HCT116 (cell line): ENCODE data around the gene GOLIM4. TPM values are rescaled to one million over a fixed set of nuclear protein-coding genes. Genes with fewer than 3 reads are reported as not detected.

Experiments used
- ATAC-seq: fragments of 200-7000 bp; cut with Tn5 transposase; 2 replicates; pipeline ENCODE4 v1.9.1; 2020; ENCODE audit warnings: mild to moderate bottlenecking, moderate library complexity
- BruUV-seq: library from RNA; stranded (reverse); fragments of 400-500 nt; replicated peaks from 2 replicates; lab custom pipeline; 2021; lab: Mats Ljungman, UMichigan
- CTCF ChIA-PET: fragments of 300-600 bp; sonication (Branson Sonifier 250); formaldehyde crosslinking; loops from one replicate; lab custom pipeline; 2021; ENCODE audit warnings: antibody characterized with exemption; lab: Charles Lee
- POLR2A ChIA-PET: fragments of 300-600, 350-600 bp; sonication (Branson Sonifier 250); formaldehyde crosslinking; loops from one replicate; lab custom pipeline; 2021; ENCODE audit warnings: antibody characterized with exemption; lab: Charles Lee
- RAD21 ChIA-PET, 2 experiments: fragments of 300-600 bp; sonication (Branson Sonifier 250); formaldehyde crosslinking; loops; one replicate each; lab custom pipeline; 2023; ENCODE audit warnings: low total read pairs in 2 of 2; ENCODE audit not compliant: uncharacterized antibody in 2 of 2, unreplicated experiment in 2 of 2, low non-redundant PET in 1 of 2; lab: Charles Lee
- DNase-seq: peaks from one replicate; pipeline ENCODE4 v3.0.0-alpha.2; 2010; ENCODE audit warnings: low read depth, low spot score
- H2AFZ ChIP-seq: fragments of 200-600 bp; shearing (Covaris generic), sonication (generic); 2 replicates; pipeline ENCODE4 v1.6.1; 2017; ENCODE audit warnings: low read depth, mixed run types, mixed read lengths, antibody characterized with exemption, low read length; ENCODE audit not compliant: poor library complexity, severe bottlenecking
- H3K27ac ChIP-seq: 2 replicates; pipeline ENCODE4 v1.5.1; 2012; ENCODE audit warnings: low read depth, low read length
- H3K27me3 ChIP-seq: fragments of 200-600 bp; sonication (generic); 2 replicates; pipeline ENCODE4 v1.6.1; 2016; ENCODE audit warnings: mixed run types, low read length, mixed read lengths; ENCODE audit not compliant: insufficient read depth
- H3K36me3 ChIP-seq, 2 experiments: fragments of 200-500 bp in 1 of 2; fragments of 200-600 bp in 1 of 2; sonication (Bioruptor generic) in 1 of 2; sonication (generic) in 1 of 2; 2 replicates each; pipeline versions ENCODE4 v1.5.1 to v1.6.1; 2014 to 2016; ENCODE audit warnings: low read length in 2 of 2, inconsistent platforms in 1 of 2, mixed read lengths in 1 of 2, mixed run types in 1 of 2; ENCODE audit not compliant: insufficient read depth in 2 of 2, control insufficient read depth in 1 of 2
- H3K4me1 ChIP-seq, 2 experiments: fragments of 200-600 bp in 1 of 2; sonication (generic) in 1 of 2; 2 replicates each; pipeline versions ENCODE4 v1.5.1 to v1.6.1; 2012 to 2017; ENCODE audit warnings: low read length in 2 of 2, inconsistent platforms in 1 of 2, mild to moderate bottlenecking in 1 of 2, mixed read lengths in 1 of 2, mixed run types in 1 of 2, moderate library complexity in 1 of 2; ENCODE audit not compliant: insufficient read depth in 2 of 2, control insufficient read depth in 1 of 2
- H3K4me2 ChIP-seq: fragments of 200-600 bp; sonication (generic); 2 replicates; pipeline ENCODE4 v1.6.1; 2017; ENCODE audit warnings: mixed run types, low read length, mixed read lengths
- H3K4me3 ChIP-seq, 2 experiments: fragments of 200-600 bp in 1 of 2; sonication (generic) in 1 of 2; replicated peaks in 1 of 2; 2 replicates each; pipeline ENCODE4 v1.5.1; 2011 to 2016; ENCODE audit warnings: low read length in 2 of 2, control low read depth in 1 of 2, low read depth in 1 of 2, mild to moderate bottlenecking in 1 of 2, mixed read lengths in 1 of 2, mixed run types in 1 of 2
- H3K79me2 ChIP-seq: fragments of 200-600 bp; sonication (generic); 2 replicates; pipeline ENCODE4 v1.6.1; 2017; ENCODE audit warnings: mild to moderate bottlenecking, mixed run types, low read length, moderate library complexity, mixed read lengths; ENCODE audit not compliant: insufficient read depth
- H3K9ac ChIP-seq: fragments of 200-600 bp; sonication (generic); 2 replicates; pipeline ENCODE4 v1.6.1; 2016; ENCODE audit warnings: low read length, mixed read lengths
- H3K9me2 ChIP-seq: fragments of 200-600 bp; sonication (generic), shearing (Covaris generic); 2 replicates; pipeline ENCODE4 v1.6.1; 2017; ENCODE audit warnings: mixed run types, mild to moderate bottlenecking, moderate library complexity; ENCODE audit not compliant: insufficient read depth
- H3K9me3 ChIP-seq, 2 experiments: fragments of 200-500 bp in 1 of 2; fragments of 200-600 bp in 1 of 2; sonication (Bioruptor generic) in 1 of 2; sonication (generic) in 1 of 2; 2 replicates each; pipeline ENCODE4 v1.6.1; 2014 to 2017; ENCODE audit warnings: low read length in 2 of 2, mixed read lengths in 2 of 2, inconsistent platforms in 1 of 2, low read depth in 1 of 2, mild to moderate bottlenecking in 1 of 2, mixed run types in 1 of 2, moderate library complexity in 1 of 2; ENCODE audit not compliant: control insufficient read depth in 1 of 2, insufficient read depth in 1 of 2
- H4K20me1 ChIP-seq: fragments of 200-600 bp; sonication (generic), shearing (Covaris generic); 2 replicates; pipeline ENCODE4 v1.6.1; 2017; ENCODE audit warnings: mixed run types, mild to moderate bottlenecking, moderate library complexity; ENCODE audit not compliant: insufficient read depth
- CTCF ChIP-seq, 3 experiments: fragments of 200-600 bp in 1 of 3; sonication (generic) in 1 of 3; IDR thresholded peaks in 2 of 3; conservative IDR thresholded peaks in 1 of 3; 2 replicates each; pipeline ENCODE4 v1.5.1; 2012 to 2017; ENCODE audit warnings: low read depth in 2 of 3, low read length in 2 of 3, antibody characterized with exemption in 1 of 3, borderline replicate concordance in 1 of 3, control low read depth in 1 of 3, mild to moderate bottlenecking in 1 of 3, mixed read lengths in 1 of 3, mixed run types in 1 of 3, moderate library complexity in 1 of 3; ENCODE audit not compliant: insufficient read depth in 1 of 3
- RAD21 ChIP-seq: IDR thresholded peaks from 2 replicates; pipeline ENCODE4 v1.6.1; 2012; ENCODE audit warnings: low read depth, mild to moderate bottlenecking
- SIN3A ChIP-seq: IDR thresholded peaks from 2 replicates; pipeline ENCODE4 v1.6.1; 2012; ENCODE audit warnings: low read depth
- ZBTB33 ChIP-seq: IDR thresholded peaks from 2 replicates; pipeline ENCODE4 v1.6.1; 2011; ENCODE audit warnings: mild to moderate bottlenecking, low read length, moderate library complexity; ENCODE audit not compliant: insufficient replicate concordance; ENCODE audit errors: extremely low read depth
- ZNF274 ChIP-seq: fragments of 200-500 bp; sonication (Bioruptor generic); IDR thresholded peaks from 2 replicates; pipeline ENCODE4 v1.6.1; 2014; ENCODE audit warnings: mild to moderate bottlenecking, low read depth, low read length, inconsistent platforms
- intact Hi-C: fragments of 100-400 bp; cut with micrococcal nuclease; formaldehyde crosslinking; loops from 2 replicates; pipeline ENCODE4 v1.10.0; 2022
- total RNA-seq: library from RNA; stranded (reverse); gene quantifications from one replicate; pipeline ENCODE4 v1.2.1, GENCODE V29; 2021; ENCODE audit not compliant: unreplicated experiment

Gene GOLIM4
- total RNA-seq, 1 experiment from 2014 or later = 10.6 TPM

GRCh38 chr3:168061332-168061996, 34.3 kb downstream of the GOLIM4 start:
- ChIA-PET CTCF (no interaction called here), POLR2A (no interaction called here), RAD21 (no interaction called here)
- no peaks in the 10 kb centered on the region for H3K27me3 ChIP-seq
- H3K4me2 ChIP-seq = no peak overlapping the region
- no peaks in the 10 kb centered on the region; the same call in 1 of the 2 replicates for H4K20me1 ChIP-seq
- 0 out of 4 replicates have a peak, but pooled peaks cover 0 to 3% of the 10 kb centered on the region in 2 experiments for H3K4me1 ChIP-seq
- peaks cover 3% of the 10 kb centered on the region; the same call in 1 of the 2 replicates for H3K79me2 ChIP-seq
- no peak overlapping the region for H3K4me3 ChIP-seq
- no peak overlapping the region for H3K27ac ChIP-seq
- peak in 2 of 3 experiments; percentile 12 to 26; a peak in 2 of 6 replicates for TF ChIP-seq CTCF (IDR thresholded peaks at IDR 0.05 in 2 of 3, conservative IDR thresholded peaks at IDR 0.05 in 1 of 3; ENCODE audit: borderline replicate concordance in 1 of 3, insufficient read depth in 1 of 3, low read depth in 2 of 3, low read length in 2 of 3)
- no peak for TF ChIP-seq SIN3A
- TF ChIP-seq RAD21 = peak; percentile 39; the same call in 1 of the 2 replicates
- no peak for TF ChIP-seq ZNF274
- TF ChIP-seq ZBTB33 = no peak
- ATAC-seq = peak; percentile 62; the same call in 1 of the 2 replicates
- no peaks in the 10 kb centered on the region for H3K9me2 ChIP-seq
- no peaks in the 10 kb centered on the region for H3K36me3 ChIP-seq
- H2AFZ ChIP-seq = no peak overlapping the region
- no peak for DNase-seq
- H3K9me3 ChIP-seq = no peaks in the 10 kb centered on the region
- no peak overlapping the region for H3K9ac ChIP-seq
- intact Hi-C loops = no loop called here
- no TSS peak for BruUV-seq
